GM19468 (cell line): ENCODE results near the gene ARHGEF4.

ENCODE experiments used
- ATAC-seq: cut with Tn5 transposase; IDR thresholded peaks from one replicate; pipeline ENCODE4 v1.9.1; 2021; ENCODE audit warnings: mild to moderate bottlenecking, moderate library complexity, moderate number of reproducible peaks; ENCODE audit not compliant: unreplicated experiment; ENCODE audit errors: extremely low read depth

ARHGEF4 gene

DNA sequence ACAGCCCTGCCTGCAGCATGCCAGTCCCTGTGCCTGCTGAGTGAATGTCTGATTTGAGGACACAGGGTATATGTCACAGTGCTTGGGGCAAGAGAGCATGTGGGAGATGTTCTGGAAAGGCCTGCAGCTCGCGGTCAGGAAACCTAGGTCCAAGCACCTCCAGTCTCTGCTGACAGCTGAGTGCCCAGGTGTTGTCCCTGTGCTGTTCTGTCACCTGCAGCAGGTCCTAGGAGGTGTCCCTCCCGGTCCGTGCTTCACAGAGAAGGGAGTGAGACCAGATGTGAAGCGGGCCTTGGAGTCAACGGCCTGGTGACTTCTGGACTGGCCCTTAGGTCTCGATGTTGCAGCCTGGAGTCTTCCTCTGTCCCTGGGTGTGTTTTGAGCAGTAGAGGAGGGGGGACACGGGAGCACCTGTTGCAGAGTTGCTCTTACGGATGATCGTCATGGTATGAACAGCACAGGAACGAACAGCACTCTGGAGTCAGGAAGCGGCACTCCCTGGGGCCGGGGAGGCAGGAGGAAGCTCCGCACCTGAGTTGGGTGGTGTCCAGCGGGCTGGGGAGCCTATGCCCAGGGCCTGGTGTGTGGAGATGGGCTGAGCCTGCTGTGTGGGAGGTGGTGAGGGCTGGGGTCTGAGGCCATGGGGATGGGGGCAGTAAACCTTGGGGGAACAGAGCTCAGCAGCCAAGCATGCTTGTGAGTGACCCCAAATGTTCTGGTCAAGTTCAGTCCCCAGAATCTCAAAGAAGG, 21.6 kb upstream of the ARHGEF4 start:
- ATAC-seq = no peak

DNA sequence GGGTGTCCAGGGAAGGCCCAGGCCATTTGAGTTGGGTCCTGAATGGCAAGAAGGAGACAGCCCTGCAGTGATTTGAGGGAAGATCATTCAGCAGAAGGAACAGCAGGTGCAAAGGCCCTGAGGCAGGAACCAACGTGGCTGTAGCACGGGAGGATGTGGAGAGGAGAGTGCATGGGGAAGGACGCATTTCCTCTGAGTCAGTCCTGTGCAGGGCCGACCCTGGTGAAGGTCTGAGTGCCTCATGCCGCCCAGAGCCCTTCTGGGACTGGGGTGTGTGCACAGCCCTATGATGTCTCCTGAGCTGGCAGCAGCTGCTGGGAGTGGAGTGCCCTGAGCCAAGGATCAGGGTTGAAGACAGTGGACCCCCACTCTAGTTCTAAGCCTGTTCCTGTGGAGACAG, 17.9 kb upstream of the ARHGEF4 start:
- ATAC-seq = no peak

- ATAC-seq = no peak
Observed at GRCh38 chr2:130819226-130819607, 17.5 kb upstream of the ARHGEF4 start.

GRCh38 chr2:130819608-130820278, 17.0 kb upstream of the ARHGEF4 start:
- ATAC-seq = no peak

- no peak for ATAC-seq
Observed at GRCh38 chr2:130820279-130820861, 16.3 kb upstream of the ARHGEF4 start.

DNA sequence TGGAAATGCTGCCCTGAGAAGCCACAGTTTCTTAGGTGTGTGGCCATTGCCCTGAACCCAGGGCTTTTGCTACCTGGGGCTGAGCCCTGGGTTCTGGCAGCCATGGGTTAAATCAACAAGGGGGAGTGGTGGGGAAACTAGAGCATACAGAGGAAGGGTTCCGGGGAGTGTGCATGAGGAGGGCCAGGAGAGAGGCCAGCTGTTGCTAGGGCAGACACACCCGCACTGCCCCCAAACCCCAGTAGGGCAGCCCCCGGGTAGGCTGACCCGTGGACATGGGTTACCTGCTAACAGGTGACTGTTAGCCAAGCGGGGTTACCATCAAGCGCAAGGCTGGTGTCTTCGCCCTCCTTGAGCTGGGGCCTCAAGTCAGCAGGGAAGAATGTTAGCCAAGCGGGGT, 14.8 kb upstream of the ARHGEF4 start:
- no peak for ATAC-seq

DNA sequence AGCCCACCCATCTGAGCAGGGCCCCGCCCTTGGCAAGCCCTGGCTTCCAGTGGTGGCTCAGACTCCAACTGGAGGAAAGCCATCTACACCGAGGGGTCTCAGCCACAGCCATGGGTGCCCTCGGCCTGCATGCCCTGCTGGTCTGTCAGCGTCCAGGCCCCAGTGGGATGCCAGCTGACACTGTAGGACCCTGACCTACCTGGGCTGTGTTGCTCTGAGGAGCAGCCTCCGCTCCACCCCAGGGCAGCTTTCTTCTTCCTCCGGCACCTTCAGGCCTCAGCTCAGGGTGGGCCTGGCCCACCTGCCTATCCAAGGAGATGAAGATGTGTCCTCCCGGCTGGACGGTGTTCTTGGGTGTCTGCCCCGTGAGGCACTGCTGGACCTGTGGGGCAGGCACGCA, 13.9 kb upstream of the ARHGEF4 start:
- ATAC-seq = no peak

GRCh38 chr2:130823171-130823885, 13.4 kb upstream of the ARHGEF4 start:
- ATAC-seq = no peak

- no peak for ATAC-seq
Observed at GRCh38 chr2:130823886-130824491, 12.7 kb upstream of the ARHGEF4 start.

DNA sequence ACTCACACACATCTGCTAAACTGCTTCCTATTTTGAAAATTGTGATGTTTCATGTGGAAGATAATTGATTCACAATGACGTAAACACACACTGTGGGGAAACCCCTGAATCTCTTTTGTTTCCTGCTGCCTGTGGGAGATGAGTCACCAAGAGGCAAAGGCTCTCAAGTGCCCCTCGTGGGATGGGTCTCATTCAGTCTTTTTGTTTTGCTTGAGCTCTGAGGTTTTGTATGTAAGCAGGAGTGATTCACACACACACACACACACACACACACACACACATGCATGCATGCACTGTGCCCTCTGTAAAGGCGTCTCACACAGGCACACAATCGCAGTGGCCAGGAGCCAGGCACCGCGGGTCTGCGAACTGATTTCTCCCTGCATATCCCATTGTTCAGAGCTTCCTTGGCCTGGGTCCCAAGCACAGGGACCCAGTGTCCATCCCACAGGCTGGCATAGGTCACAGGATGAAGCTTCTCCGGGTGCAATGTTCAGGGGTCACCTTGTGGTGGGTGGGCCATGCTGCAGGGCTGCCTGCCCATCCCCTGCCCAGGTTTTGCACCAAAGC, 12.1 kb upstream of the ARHGEF4 start:
- ATAC-seq = peak; percentile 92

- no peak for ATAC-seq
Observed at GRCh38 chr2:130825231-130825965, 11.3 kb upstream of the ARHGEF4 start.

DNA sequence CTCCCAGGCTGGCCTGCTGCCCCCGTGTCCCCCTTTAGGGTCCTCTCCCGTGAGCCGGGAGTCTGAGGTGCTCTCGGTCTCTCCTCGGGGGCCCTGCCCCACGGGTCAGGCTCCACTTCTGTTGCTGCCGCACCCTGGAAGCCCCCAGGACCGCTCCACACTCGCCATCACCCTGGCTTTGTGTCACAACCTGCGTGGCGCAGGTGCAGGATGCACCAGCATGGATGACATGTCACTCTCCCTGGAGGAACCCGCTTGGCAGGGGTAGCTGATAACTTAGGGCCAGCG, 10.8 kb upstream of the ARHGEF4 start:
- no peak for ATAC-seq

GRCh38 chr2:130826419-130826818, 10.3 kb upstream of the ARHGEF4 start:
- ATAC-seq = no peak

DNA sequence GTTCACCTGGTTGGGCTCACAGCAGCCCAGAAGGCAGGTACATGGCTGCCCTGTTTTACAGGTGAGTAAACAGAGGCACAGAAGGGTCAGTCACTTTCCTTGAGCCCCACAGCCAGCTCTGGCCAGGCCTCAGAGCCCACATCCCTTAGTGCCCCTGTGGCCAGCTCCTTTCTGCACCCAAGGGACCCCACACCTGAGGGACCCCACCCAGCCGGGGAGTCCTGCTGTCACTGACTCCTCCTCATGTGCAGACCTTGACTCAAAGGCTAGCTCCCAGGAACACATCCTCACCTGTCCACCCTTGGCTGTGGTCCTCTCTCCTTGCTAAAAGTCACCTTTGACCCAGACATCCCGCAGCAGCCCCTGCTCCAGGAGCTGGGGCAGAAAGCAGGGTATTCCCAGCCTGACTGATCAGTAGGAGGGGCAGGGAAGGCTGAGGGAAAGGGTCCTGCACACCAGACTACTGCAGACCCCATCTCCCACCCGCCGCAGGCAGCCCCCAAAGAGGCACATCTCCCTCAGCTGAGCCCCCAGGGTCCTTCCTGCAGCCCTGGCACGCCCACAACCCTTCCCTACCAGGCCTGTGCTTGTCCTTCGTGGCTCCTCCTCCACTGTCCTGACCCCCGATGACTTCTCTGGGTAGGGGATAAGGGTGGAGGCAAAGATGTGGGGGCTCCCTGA, 9.8 kb upstream of the ARHGEF4 start:
- no peak for ATAC-seq

DNA sequence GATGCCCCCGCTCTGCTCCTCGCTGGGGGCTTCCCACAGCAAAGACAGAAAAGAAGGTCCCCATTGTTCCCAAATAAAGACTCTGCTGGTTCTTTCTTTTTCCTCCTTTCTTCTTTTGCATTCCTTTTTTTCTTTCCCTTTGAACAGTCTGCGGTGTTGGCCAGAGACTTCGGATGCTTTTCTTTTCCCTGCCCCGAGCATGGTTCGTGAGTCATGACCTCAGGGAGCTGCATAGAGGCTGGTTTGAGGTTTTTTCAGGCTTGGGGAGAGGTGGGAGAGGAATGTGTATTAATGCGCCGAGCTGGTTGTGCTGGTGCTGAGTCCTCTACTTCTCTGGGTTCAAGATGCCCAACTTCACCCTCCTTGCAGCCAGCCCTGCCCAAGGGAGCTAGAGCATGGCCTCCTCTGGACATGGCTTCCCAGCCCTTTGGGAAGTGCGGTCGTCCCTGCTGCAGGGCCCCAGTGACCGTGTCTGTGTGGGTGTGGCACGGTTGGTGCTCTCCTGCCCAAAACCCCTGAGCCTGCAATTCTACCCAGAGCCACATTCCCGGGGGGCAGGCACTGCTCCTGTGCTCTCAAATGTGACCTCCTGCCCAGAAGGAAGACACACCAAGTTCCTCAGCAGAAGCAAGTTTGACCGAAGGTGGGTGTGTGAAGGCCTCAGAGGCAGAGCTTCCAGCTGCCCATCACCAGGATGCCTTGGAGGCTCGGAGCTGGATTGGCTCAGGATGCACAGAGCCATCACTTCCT, 9.0 kb upstream of the ARHGEF4 start:
- no peak for ATAC-seq

GRCh38 chr2:130828461-130828860, 8.3 kb upstream of the ARHGEF4 start:
- no peak for ATAC-seq

- no peak for ATAC-seq
Observed at GRCh38 chr2:130829015-130829414, 7.7 kb upstream of the ARHGEF4 start.

DNA sequence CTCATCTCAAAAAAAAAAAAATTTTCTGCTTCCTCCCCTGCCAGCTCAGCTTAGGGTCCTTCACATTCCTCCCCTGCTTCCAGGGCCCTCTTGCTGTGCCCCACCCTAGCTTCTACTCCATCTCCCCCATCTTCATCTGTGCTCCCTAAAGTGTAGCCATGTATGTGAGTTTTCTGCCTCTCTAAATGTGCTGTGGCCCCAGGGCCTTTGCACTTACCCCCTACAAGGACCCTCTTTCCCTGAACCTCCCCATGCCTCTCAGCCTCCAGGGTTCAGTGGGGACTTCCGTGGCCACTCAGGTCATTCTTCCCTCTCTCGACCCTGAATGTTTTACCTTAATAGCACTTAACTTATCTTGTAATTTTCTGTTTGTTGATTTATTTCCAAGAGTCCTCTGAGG, 6.2 kb upstream of the ARHGEF4 start:
- ATAC-seq = no peak

DNA sequence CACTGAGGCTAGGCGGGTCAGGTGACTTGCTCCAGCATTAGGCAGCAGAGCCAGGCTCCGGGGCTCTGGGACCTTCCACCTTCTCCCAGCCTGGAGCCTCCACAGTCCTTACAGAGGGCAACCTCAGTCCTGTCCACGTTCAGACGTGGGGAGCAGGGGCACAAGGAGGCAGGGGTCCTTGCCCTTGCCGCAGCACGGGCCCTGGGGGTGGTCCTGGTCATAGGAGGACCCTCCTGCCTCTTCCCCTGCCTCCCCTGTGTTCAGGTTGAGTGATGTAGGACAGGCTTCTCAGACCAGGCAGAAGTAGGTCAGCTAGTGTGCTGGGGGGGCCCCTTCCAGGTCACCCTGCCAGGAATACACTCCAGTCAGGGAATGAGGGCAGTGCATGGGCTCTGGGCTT, 5.4 kb upstream of the ARHGEF4 start:
- no peak for ATAC-seq
